NCI-H2227 (cell line): ENCODE results near the gene OAS3.
"Not testable (repeated sequence)": the region's sequence is repeated elsewhere in the genome, so short reads cannot be mapped to it uniquely, and the experiment has no call there.

Experiments used
- DNase-seq: peaks from one replicate; lab custom pipeline; 2025; ENCODE audit not compliant: unreplicated experiment; lab: John Stamatoyannopoulos, UW

OAS3 gene

GRCh38 chr12:112919121-112919520, 19.2 kb upstream of the OAS3 start:
- no peak for DNase-seq

GRCh38 chr12:112924986-112925385, 13.3 kb upstream of the OAS3 start:
- DNase-seq: no peak

- DNase-seq: not testable (repeated sequence)
These were observed 11.7 kb upstream of the OAS3 start for GRCh38 chr12:112926416-112927033.

GRCh38 chr12:112927475-112927874, 10.8 kb upstream of the OAS3 start:
- no peak for DNase-seq

- no peak for DNase-seq
These were observed 10.3 kb upstream of the OAS3 start for GRCh38 chr12:112927925-112928324.

- no peak for DNase-seq
These were observed 9.3 kb upstream of the OAS3 start for GRCh38 chr12:112928978-112929377.

GRCh38 chr12:112929715-112930114, 8.6 kb upstream of the OAS3 start:
- no peak for DNase-seq

GRCh38 chr12:112930350-112930749, 7.9 kb upstream of the OAS3 start:
- DNase-seq: no peak

GRCh38 chr12:112932485-112933128, 5.7 kb upstream of the OAS3 start:
- DNase-seq: no peak

GRCh38 chr12:112933129-112933505, 5.2 kb upstream of the OAS3 start:
- DNase-seq: no peak

- DNase-seq: no peak
These were observed 2.0 kb upstream of the OAS3 start for GRCh38 chr12:112936264-112936663.

GRCh38 chr12:112936927-112937326, 1.3 kb upstream of the OAS3 start:
- DNase-seq: no peak

- DNase-seq: peak; percentile 10
These were observed 477 bp downstream of the OAS3 start for GRCh38 chr12:112938751-112939150.

- DNase-seq: peak; percentile 54
These were observed 1.6 kb downstream of the OAS3 start for GRCh38 chr12:112939761-112940381.

GRCh38 chr12:112941528-112942335, 3.5 kb downstream of the OAS3 start:
- DNase-seq: no peak

GRCh38 chr12:112942572-112942971, 4.3 kb downstream of the OAS3 start:
- DNase-seq: no peak

GRCh38 chr12:112944024-112944690, 5.9 kb downstream of the OAS3 start:
- no peak for DNase-seq

- no peak for DNase-seq
These were observed 7.2 kb downstream of the OAS3 start for GRCh38 chr12:112945515-112945914.

GRCh38 chr12:112946236-112947000, 8.1 kb downstream of the OAS3 start:
- DNase-seq: no peak

- no peak for DNase-seq
These were observed 9.0 kb downstream of the OAS3 start for GRCh38 chr12:112947314-112947713.
